HEK293 (cell line): ENCODE measurements around the gene TMEM81.

ENCODE experiments used
- CTCF ChIA-PET: fragments of 350-600 bp; formaldehyde crosslinking; extraction: SDS; loops from one replicate; lab custom pipeline; 2021; ENCODE audit warnings: antibody characterized with exemption; lab: Yijun Ruan, JAX
- POLR2A ChIA-PET: fragments of 300-600 bp; formaldehyde crosslinking; extraction: SDS; loops from one replicate; lab custom pipeline; 2020; ENCODE audit warnings: antibody characterized with exemption, inconsistent platforms; lab: Yijun Ruan, JAX
- H3K27ac ChIP-seq: fragments of 200-500 bp; sonication (Bioruptor generic); 2 replicates; pipeline ENCODE4 v1.5.1; 2014; ENCODE audit warnings: low read depth, low read length, control low read depth, inconsistent platforms; ENCODE audit errors: extremely low read depth
- H3K36me3 ChIP-seq, 2 experiments: fragments of 200-500 bp in 1 of 2; sonication (Bioruptor generic) in 1 of 2; 1 replicate in 1 of 2; 2 replicates in 1 of 2; pipeline ENCODE4 v1.5.1; 2014 to 2017; ENCODE audit warnings: inconsistent platforms in 2 of 2, low read length in 2 of 2; ENCODE audit not compliant: control insufficient read depth in 2 of 2, insufficient read depth in 1 of 2
- H3K4me1 ChIP-seq: fragments of 200-500 bp; sonication (Bioruptor generic); 2 replicates; pipeline ENCODE4 v1.5.1; 2014; ENCODE audit warnings: mild to moderate bottlenecking, low read length, inconsistent platforms; ENCODE audit not compliant: control insufficient read depth, insufficient read depth
- H3K4me3 ChIP-seq: 2 replicates; pipeline ENCODE4 v1.5.1; 2011; ENCODE audit warnings: low read depth, mild to moderate bottlenecking, control low read depth, low read length, moderate library complexity
- H3K9me3 ChIP-seq: fragments of 200-500 bp; sonication (Bioruptor generic); 2 replicates; pipeline ENCODE4 v1.5.1; 2014; ENCODE audit warnings: low read depth, low read length, inconsistent platforms; ENCODE audit not compliant: control insufficient read depth, insufficient read depth
- KLF10 ChIP-seq: fragments of 450-650 bp; IDR thresholded peaks from 2 replicates; pipeline ENCODE4 v1.5.1; 2018; ENCODE audit warnings: missing biosample characterization, mild to moderate bottlenecking, missing genetic modification characterization
- SCRT2 ChIP-seq: fragments of 450-650 bp; formaldehyde crosslinking; IDR thresholded peaks from 2 replicates; pipeline ENCODE4 v1.5.1; 2016; ENCODE audit warnings: missing biosample characterization, missing genetic modification characterization
- TSHZ1 ChIP-seq: fragments of 450-650 bp; formaldehyde crosslinking; IDR thresholded peaks from 2 replicates; pipeline ENCODE4 v1.5.1; 2016; ENCODE audit warnings: missing biosample characterization, missing genetic modification characterization, borderline replicate concordance
- ZBTB1 ChIP-seq: fragments of 450-650 bp; formaldehyde crosslinking; IDR thresholded peaks from 2 replicates; pipeline ENCODE4 v1.5.1; 2016; ENCODE audit warnings: missing biosample characterization, missing genetic modification characterization
- ZBTB48 ChIP-seq: fragments of 450-650 bp; formaldehyde crosslinking; IDR thresholded peaks from 2 replicates; pipeline ENCODE4 v1.5.1; 2016; ENCODE audit warnings: missing biosample characterization, missing genetic modification characterization
- ZNF10 ChIP-seq: fragments of 450-650 bp; formaldehyde crosslinking; IDR thresholded peaks from 2 replicates; pipeline ENCODE4 v1.5.1; 2017; ENCODE audit warnings: missing biosample characterization, missing genetic modification characterization
- ZNF112 ChIP-seq: fragments of 450-650 bp; formaldehyde crosslinking; IDR thresholded peaks from 2 replicates; pipeline ENCODE4 v1.5.0; 2017; ENCODE audit warnings: missing biosample characterization, missing genetic modification characterization
- ZNF133 ChIP-seq: fragments of 450-650 bp; formaldehyde crosslinking; IDR thresholded peaks from 2 replicates; pipeline ENCODE4 v1.5.1; 2016; ENCODE audit warnings: missing biosample characterization, missing genetic modification characterization
- ZNF202 ChIP-seq: fragments of 450-650 bp; formaldehyde crosslinking; IDR thresholded peaks from 2 replicates; pipeline ENCODE4 v1.5.1; 2016; ENCODE audit warnings: missing biosample characterization, missing genetic modification characterization, borderline replicate concordance
- ZNF23 ChIP-seq: fragments of 450-650 bp; formaldehyde crosslinking; IDR thresholded peaks from 2 replicates; pipeline ENCODE4 v1.5.1; 2016; ENCODE audit warnings: missing biosample characterization, missing genetic modification characterization, borderline replicate concordance
- ZNF274 ChIP-seq, 2 experiments: fragments of 200-500 bp in 1 of 2; fragments of 450-650 bp in 1 of 2; sonication (Bioruptor generic) in 1 of 2; formaldehyde crosslinking in 1 of 2; IDR thresholded peaks; 2 replicates each; pipeline versions ENCODE4 v1.5.1 to v1.6.1; 2014 to 2016; ENCODE audit warnings: borderline replicate concordance in 1 of 2, inconsistent platforms in 1 of 2, low read length in 1 of 2, missing biosample characterization in 1 of 2, missing genetic modification characterization in 1 of 2
- ZNF292 ChIP-seq: fragments of 450-650 bp; formaldehyde crosslinking; IDR thresholded peaks from 2 replicates; pipeline ENCODE4 v1.5.1; 2016; ENCODE audit warnings: low read depth, missing biosample characterization, missing genetic modification characterization, borderline replicate concordance
- ZNF354C ChIP-seq: fragments of 450-650 bp; formaldehyde crosslinking; IDR thresholded peaks from 2 replicates; pipeline ENCODE4 v1.5.1; 2016; ENCODE audit warnings: missing biosample characterization, missing genetic modification characterization, low read depth, borderline replicate concordance
- ZNF398 ChIP-seq: fragments of 450-650 bp; formaldehyde crosslinking; IDR thresholded peaks from 2 replicates; pipeline ENCODE4 v1.5.1; 2017; ENCODE audit warnings: missing biosample characterization, missing genetic modification characterization
- ZNF473 ChIP-seq: fragments of 450-650 bp; formaldehyde crosslinking; IDR thresholded peaks from 2 replicates; pipeline ENCODE4 v1.5.1; 2017; ENCODE audit warnings: missing biosample characterization, missing genetic modification characterization
- ZNF514 ChIP-seq: fragments of 450-650 bp; formaldehyde crosslinking; IDR thresholded peaks from 2 replicates; pipeline ENCODE4 v1.5.1; 2016; ENCODE audit warnings: missing biosample characterization, missing genetic modification characterization
- ZNF600 ChIP-seq: fragments of 450-650 bp; formaldehyde crosslinking; IDR thresholded peaks from 2 replicates; pipeline ENCODE4 v1.5.1; 2016; ENCODE audit warnings: missing biosample characterization, missing genetic modification characterization
- ZNF670 ChIP-seq: fragments of 450-650 bp; formaldehyde crosslinking; IDR thresholded peaks from 2 replicates; pipeline ENCODE4 v1.5.1; 2016; ENCODE audit warnings: missing biosample characterization, missing genetic modification characterization, low read depth
- ZNF701 ChIP-seq: fragments of 450-650 bp; formaldehyde crosslinking; IDR thresholded peaks from 2 replicates; pipeline ENCODE4 v1.5.1; 2016; ENCODE audit warnings: missing biosample characterization, missing genetic modification characterization
- ZNF707 ChIP-seq: fragments of 450-650 bp; formaldehyde crosslinking; IDR thresholded peaks from 2 replicates; pipeline ENCODE4 v1.5.1; 2016; ENCODE audit warnings: missing biosample characterization, missing genetic modification characterization
- ZNF76 ChIP-seq: fragments of 450-650 bp; formaldehyde crosslinking; IDR thresholded peaks from 2 replicates; pipeline ENCODE4; 2016; ENCODE audit warnings: low read depth, missing biosample characterization, missing genetic modification characterization, borderline replicate concordance
- ZNF768 ChIP-seq: fragments of 450-650 bp; formaldehyde crosslinking; IDR thresholded peaks from 2 replicates; pipeline ENCODE4 v1.5.1; 2018; ENCODE audit warnings: missing biosample characterization, mild to moderate bottlenecking, missing genetic modification characterization
- ZNF791 ChIP-seq: fragments of 450-650 bp; formaldehyde crosslinking; IDR thresholded peaks from 2 replicates; pipeline ENCODE4 v1.5.1; 2016; ENCODE audit warnings: missing biosample characterization, missing genetic modification characterization
- ZNF792 ChIP-seq: fragments of 450-650 bp; formaldehyde crosslinking; IDR thresholded peaks from 2 replicates; pipeline ENCODE4 v1.5.1; 2016; ENCODE audit warnings: missing biosample characterization, missing genetic modification characterization
- ZNF830 ChIP-seq: fragments of 450-650 bp; IDR thresholded peaks from 2 replicates; pipeline ENCODE4 v1.5.0; 2018; ENCODE audit warnings: missing biosample characterization, missing genetic modification characterization, low read depth, mild to moderate bottlenecking, moderate library complexity
- ZXDB ChIP-seq: fragments of 450-650 bp; formaldehyde crosslinking; IDR thresholded peaks from 2 replicates; pipeline ENCODE4 v1.5.1; 2016; ENCODE audit warnings: missing biosample characterization, missing genetic modification characterization
- TF ChIP-seq, protein P1 (sequence below): fragments of 450-650 bp; formaldehyde crosslinking; IDR thresholded peaks from 2 replicates; pipeline ENCODE4 v1.5.1; 2016; ENCODE audit warnings: missing biosample characterization, missing genetic modification characterization
- TF ChIP-seq, protein P2 (sequence below): fragments of 450-650 bp; formaldehyde crosslinking; IDR thresholded peaks from 2 replicates; pipeline ENCODE4 v1.5.1; 2016; ENCODE audit warnings: missing biosample characterization, missing genetic modification characterization, low read depth

Gene TMEM81

GRCh38 chr1:205046870-205047269 is 37.4 kb downstream of the TMEM81 start:
- no peaks in the 10 kb centered on the region for H3K36me3 ChIP-seq
- H3K4me1 ChIP-seq, result no peaks in the 10 kb centered on the region
- no peak overlapping the region for H3K27ac ChIP-seq
- TF ChIP-seq ZNF76 (tag by site-specific recombination) (no peak), ZNF600 (tag by site-specific recombination) (no peak), ZNF354C (no peak), ZNF768 (tag by site-specific recombination) (no peak), ZNF707 (tag by site-specific recombination) (no peak), ZNF202 (tag by site-specific recombination) (no peak), ZNF292 (tag by site-specific recombination) (no peak), ZNF701 (no peak), ZNF112 (no peak)
- TF ChIP-seq, protein P1, sequence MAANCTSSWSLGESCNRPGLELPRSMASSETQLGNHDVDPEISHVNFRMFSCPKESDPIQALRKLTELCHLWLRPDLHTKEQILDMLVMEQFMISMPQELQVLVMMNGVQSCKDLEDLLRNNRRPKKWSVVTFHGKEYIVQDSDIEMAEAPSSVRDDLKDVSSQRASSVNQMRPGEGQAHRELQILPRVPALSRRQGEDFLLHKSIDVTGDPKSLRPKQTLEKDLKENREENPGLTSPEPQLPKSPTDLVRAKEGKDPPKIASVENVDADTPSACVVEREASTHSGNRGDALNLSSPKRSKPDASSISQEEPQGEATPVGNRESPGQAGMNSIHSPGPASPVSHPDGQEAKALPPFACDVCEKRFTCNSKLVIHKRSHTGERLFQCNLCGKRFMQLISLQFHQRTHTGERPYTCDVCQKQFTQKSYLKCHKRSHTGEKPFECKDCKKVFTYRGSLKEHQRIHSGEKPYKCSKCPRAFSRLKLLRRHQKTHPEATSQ (tag by site-specific recombination), result no peak
- TF ChIP-seq, all 188 proteins: peak for 0
- no peaks in the 10 kb centered on the region for H3K9me3 ChIP-seq
- ChIA-PET POLR2A (interaction anchor here (0.5 kb wide), 1 partner anchor 35 kb away, joined by 4 read pairs; no protein-coding TSS in a partner anchor), CTCF (interaction anchor here (0.5 to 0.9 kb wide), 2 partner anchors 15 to 53 kb away, joined by 3 read pairs; no protein-coding TSS in a partner anchor)
- no peak overlapping the region for H3K4me3 ChIP-seq

DNA sequence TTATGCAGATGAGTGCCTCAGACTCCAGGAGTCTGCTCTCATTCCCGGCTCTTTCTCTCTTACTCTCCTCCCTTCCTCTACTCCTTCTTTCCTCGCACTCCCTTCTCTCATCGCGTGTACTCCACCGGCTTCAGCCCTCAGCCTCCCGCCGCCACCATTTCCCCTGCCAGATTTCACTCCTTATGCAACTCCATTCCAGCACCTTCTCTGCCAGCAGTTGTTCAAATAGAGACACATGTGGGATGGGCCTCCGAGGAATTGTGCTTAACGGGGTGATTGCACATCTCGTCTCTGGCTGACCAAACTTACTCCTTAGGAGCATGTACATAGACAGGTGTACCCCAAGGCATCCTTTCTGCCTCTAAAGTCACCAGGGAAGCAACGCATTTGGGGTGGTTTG is 39.1 kb downstream of the TMEM81 start:
- Histone ChIP-seq H3K27ac (no peak overlapping the region), H3K9me3 (no peaks in the 10 kb centered on the region), H3K4me3 (no peak overlapping the region), H3K4me1 (no peaks in the 10 kb centered on the region), H3K36me3 (no peaks in the 10 kb centered on the region)
- TF ChIP-seq TSHZ1 (tag by site-specific recombination), result no peak
- no peak for TF ChIP-seq ZXDB (tag by site-specific recombination)
- no peak for TF ChIP-seq ZNF10 (tag by site-specific recombination)
- no peak for TF ChIP-seq ZBTB48 (tag by site-specific recombination)
- TF ChIP-seq ZNF791, result no peak
- TF ChIP-seq ZNF670 (tag by site-specific recombination), result no peak
- no peak for TF ChIP-seq KLF10 (tag by site-specific recombination)
- no peak for TF ChIP-seq ZNF23 (tag by site-specific recombination)
- no peak for TF ChIP-seq ZNF473
- no peak for TF ChIP-seq ZNF274 (IDR thresholded peaks at IDR 0.05; ENCODE audit: low read length)
- TF ChIP-seq ZNF274 (tag by site-specific recombination; IDR thresholded peaks at IDR 0.05; ENCODE audit: borderline replicate concordance), result no peak
- TF ChIP-seq ZNF830 (tag by site-specific recombination), result no peak
- TF ChIP-seq, protein P2, sequence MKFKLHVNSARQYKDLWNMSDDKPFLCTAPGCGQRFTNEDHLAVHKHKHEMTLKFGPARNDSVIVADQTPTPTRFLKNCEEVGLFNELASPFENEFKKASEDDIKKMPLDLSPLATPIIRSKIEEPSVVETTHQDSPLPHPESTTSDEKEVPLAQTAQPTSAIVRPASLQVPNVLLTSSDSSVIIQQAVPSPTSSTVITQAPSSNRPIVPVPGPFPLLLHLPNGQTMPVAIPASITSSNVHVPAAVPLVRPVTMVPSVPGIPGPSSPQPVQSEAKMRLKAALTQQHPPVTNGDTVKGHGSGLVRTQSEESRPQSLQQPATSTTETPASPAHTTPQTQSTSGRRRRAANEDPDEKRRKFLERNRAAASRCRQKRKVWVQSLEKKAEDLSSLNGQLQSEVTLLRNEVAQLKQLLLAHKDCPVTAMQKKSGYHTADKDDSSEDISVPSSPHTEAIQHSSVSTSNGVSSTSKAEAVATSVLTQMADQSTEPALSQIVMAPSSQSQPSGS, result no peak
- no peak for TF ChIP-seq ZNF514 (tag by site-specific recombination)
- no peak for TF ChIP-seq ZNF354C
- no peak for TF ChIP-seq ZNF133 (tag by site-specific recombination)
- TF ChIP-seq SCRT2 (tag by site-specific recombination), result no peak
- TF ChIP-seq ZNF792, result no peak
- no peak for TF ChIP-seq ZBTB1
- TF ChIP-seq ZNF398, result no peak
- ChIA-PET CTCF (no interaction called here), POLR2A (no interaction called here)
